Activated T-cell treated with anti-CD3 and anti-CD28 coated beads, Interleukin-2, amount 50 U/mL, for 4 hours (primary cell): Measurements from ENCODE around the gene DOCK2. TPM values are rescaled to one million over a fixed set of nuclear protein-coding genes. Genes with fewer than 3 reads are reported as not detected.
"Not testable (repeated sequence)": the region's sequence is repeated elsewhere in the genome, so short reads cannot be mapped to it uniquely, and the experiment has no call there.

Experiments
- ATAC-seq, 2 donors: fragments of 200-7000 bp; cut with Tn5 transposase; one replicate each; pipeline ENCODE4 v1.10.0; 2021
- DNase-seq: peaks from one replicate; pipeline ENCODE4 v3.0.0-alpha.2; 2020
- H3K27me3 Mint-ChIP-seq: one replicate; pipeline ENCODE4 v1.8.0; 2021; ENCODE audit warnings: low read depth, mixed read lengths
- H3K36me3 Mint-ChIP-seq: one replicate; pipeline ENCODE4 v1.8.0; 2022; ENCODE audit warnings: mixed read lengths; ENCODE audit not compliant: insufficient read depth
- H3K4me1 Mint-ChIP-seq: one replicate; pipeline ENCODE4 v1.8.0; 2021; ENCODE audit warnings: low read depth, mixed read lengths
- H3K4me3 Mint-ChIP-seq: one replicate; pipeline ENCODE4 v1.8.0; 2021; ENCODE audit warnings: mild to moderate bottlenecking, moderate library complexity, mixed read lengths
- H3K9me3 Mint-ChIP-seq: one replicate; pipeline ENCODE4 v1.8.0; 2021; ENCODE audit warnings: mixed read lengths
- total RNA-seq, 3 donors: library from RNA; stranded (reverse); gene quantifications; one replicate each; pipeline ENCODE4 v1.2.1, GENCODE V29; 2021

DOCK2 gene
- total RNA-seq, 3 donors from 2014 or later, result 128 to 134 (median 132) TPM

GRCh38 chr5:169651526-169651925, 14.5 kb downstream of the DOCK2 start:
- Mint-ChIP-seq H3K4me1 (peaks cover 96% of the 10 kb centered on the region), H3K27me3 (no peaks in the 10 kb centered on the region), H3K9me3 (no peaks in the 10 kb centered on the region), H3K36me3 (peaks cover 34% of the 10 kb centered on the region), H3K4me3 (peak overlapping the region; percentile 55)
- no peak for DNase-seq
- ATAC-seq, result no peak

- no peak for DNase-seq
- no peaks in the 10 kb centered on the region for H3K9me3 Mint-ChIP-seq
- no peak for ATAC-seq
- H3K27me3 Mint-ChIP-seq, result no peaks in the 10 kb centered on the region
- H3K36me3 Mint-ChIP-seq, result peaks cover 38% of the 10 kb centered on the region
- H3K4me1 Mint-ChIP-seq, result peaks cover 96% of the 10 kb centered on the region
- H3K4me3 Mint-ChIP-seq, result no peak overlapping the region
These were observed 15.0 kb downstream of the DOCK2 start for GRCh38 chr5:169652057-169652456.

- DNase-seq (no peak), ATAC-seq (no peak)
- Mint-ChIP-seq H3K36me3 (peaks cover 42% of the 10 kb centered on the region), H3K9me3 (no peaks in the 10 kb centered on the region), H3K4me3 (no peak overlapping the region), H3K27me3 (no peaks in the 10 kb centered on the region), H3K4me1 (peaks cover 94% of the 10 kb centered on the region)
These were observed 16.0 kb downstream of the DOCK2 start for GRCh38 chr5:169653091-169653490.

GRCh38 chr5:169655353-169655752, 18.3 kb downstream of the DOCK2 start:
- Mint-ChIP-seq H3K4me1 (peaks cover 76% of the 10 kb centered on the region), H3K9me3 (no peaks in the 10 kb centered on the region), H3K36me3 (peaks cover 38% of the 10 kb centered on the region), H3K4me3 (no peak overlapping the region), H3K27me3 (no peaks in the 10 kb centered on the region)
- ATAC-seq (no peak), DNase-seq (no peak)

- DNase-seq, result no peak
- H3K9me3 Mint-ChIP-seq, result no peaks in the 10 kb centered on the region
- no peaks in the 10 kb centered on the region for H3K27me3 Mint-ChIP-seq
- peak; percentile 34 to 41 for ATAC-seq
- peak overlapping the region; percentile 16 for H3K4me3 Mint-ChIP-seq
- H3K4me1 Mint-ChIP-seq, result peaks cover 67% of the 10 kb centered on the region
- peaks cover 40% of the 10 kb centered on the region for H3K36me3 Mint-ChIP-seq
These were observed 19.2 kb downstream of the DOCK2 start for GRCh38 chr5:169656125-169656901.

- DNase-seq (no peak), ATAC-seq (peak; percentile 69 to 71)
- Mint-ChIP-seq H3K36me3 (peaks cover 44% of the 10 kb centered on the region), H3K9me3 (peaks cover 7% of the 10 kb centered on the region), H3K4me3 (peak overlapping the region; percentile 32), H3K4me1 (peaks cover 65% of the 10 kb centered on the region), H3K27me3 (no peaks in the 10 kb centered on the region)
These were observed 20.1 kb downstream of the DOCK2 start for GRCh38 chr5:169657127-169657526.

- not testable (repeated sequence) for ATAC-seq, H3K27me3 Mint-ChIP-seq, DNase-seq, H3K4me3 Mint-ChIP-seq
- Mint-ChIP-seq H3K9me3 (peaks cover 14% of the 10 kb centered on the region), H3K36me3 (peaks cover 39% of the 10 kb centered on the region), H3K4me1 (peaks cover 51% of the 10 kb centered on the region)
These were observed 25.4 kb downstream of the DOCK2 start for GRCh38 chr5:169662451-169662850.

GRCh38 chr5:169663537-169663936, 26.5 kb downstream of the DOCK2 start:
- Mint-ChIP-seq H3K4me1 (peaks cover 49% of the 10 kb centered on the region), H3K9me3 (peaks cover 14% of the 10 kb centered on the region), H3K4me3 (no peak overlapping the region), H3K36me3 (peaks cover 36% of the 10 kb centered on the region), H3K27me3 (no peaks in the 10 kb centered on the region)
- DNase-seq (no peak), ATAC-seq (no peak)

GRCh38 chr5:169666365-169666764, 29.3 kb downstream of the DOCK2 start:
- Mint-ChIP-seq H3K4me1 (peaks cover 58% of the 10 kb centered on the region), H3K27me3 (no peaks in the 10 kb centered on the region), H3K9me3 (peaks cover 14% of the 10 kb centered on the region), H3K4me3 (no peak overlapping the region), H3K36me3 (peaks cover 41% of the 10 kb centered on the region)
- DNase-seq, result no peak
- ATAC-seq, result no peak

- peaks cover 45% of the 10 kb centered on the region for H3K4me1 Mint-ChIP-seq
- no peak overlapping the region for H3K4me3 Mint-ChIP-seq
- H3K27me3 Mint-ChIP-seq, result no peaks in the 10 kb centered on the region
- DNase-seq (no peak), ATAC-seq (no peak)
- no peaks in the 10 kb centered on the region for H3K9me3 Mint-ChIP-seq
- H3K36me3 Mint-ChIP-seq, result peaks cover 32% of the 10 kb centered on the region
These were observed 31.0 kb downstream of the DOCK2 start for GRCh38 chr5:169667896-169668674.

- DNase-seq (no peak), ATAC-seq (no peak)
- H3K9me3 Mint-ChIP-seq, result no peaks in the 10 kb centered on the region
- no peak overlapping the region for H3K4me3 Mint-ChIP-seq
- H3K4me1 Mint-ChIP-seq, result peaks cover 38% of the 10 kb centered on the region
- H3K36me3 Mint-ChIP-seq, result peaks cover 33% of the 10 kb centered on the region
- H3K27me3 Mint-ChIP-seq, result no peaks in the 10 kb centered on the region
These were observed 31.7 kb downstream of the DOCK2 start for GRCh38 chr5:169668732-169669131.

GRCh38 chr5:169670769-169671525, 33.9 kb downstream of the DOCK2 start:
- peak; percentile 34 to 59 for ATAC-seq
- no peak for DNase-seq
- H3K4me3 Mint-ChIP-seq, result no peak overlapping the region
- peaks cover 37% of the 10 kb centered on the region for H3K36me3 Mint-ChIP-seq
- no peaks in the 10 kb centered on the region for H3K9me3 Mint-ChIP-seq
- H3K27me3 Mint-ChIP-seq, result no peaks in the 10 kb centered on the region
- H3K4me1 Mint-ChIP-seq, result peaks cover 23% of the 10 kb centered on the region

GRCh38 chr5:169682026-169682425, 45.0 kb downstream of the DOCK2 start:
- H3K9me3 Mint-ChIP-seq, result no peaks in the 10 kb centered on the region
- ATAC-seq (no peak), DNase-seq (no peak)
- H3K36me3 Mint-ChIP-seq, result peaks cover 63% of the 10 kb centered on the region
- no peak overlapping the region for H3K4me3 Mint-ChIP-seq
- no peaks in the 10 kb centered on the region for H3K27me3 Mint-ChIP-seq
- no peaks in the 10 kb centered on the region for H3K4me1 Mint-ChIP-seq

- no peaks in the 10 kb centered on the region for H3K27me3 Mint-ChIP-seq
- H3K4me3 Mint-ChIP-seq, result no peak overlapping the region
- H3K36me3 Mint-ChIP-seq, result peaks cover 66% of the 10 kb centered on the region
- DNase-seq (no peak), ATAC-seq (no peak)
- no peaks in the 10 kb centered on the region for H3K4me1 Mint-ChIP-seq
- no peaks in the 10 kb centered on the region for H3K9me3 Mint-ChIP-seq
These were observed 49.1 kb downstream of the DOCK2 start for GRCh38 chr5:169686137-169686536.
